Ammon's horn (tissue), 1 donor: ENCODE results near the gene TBATA.

Experiments
- DNase-seq: peaks from one replicate; pipeline ENCODE4 v3.0.0-alpha.2; 2016; ENCODE audit warnings: low spot score

Gene TBATA

DNA sequence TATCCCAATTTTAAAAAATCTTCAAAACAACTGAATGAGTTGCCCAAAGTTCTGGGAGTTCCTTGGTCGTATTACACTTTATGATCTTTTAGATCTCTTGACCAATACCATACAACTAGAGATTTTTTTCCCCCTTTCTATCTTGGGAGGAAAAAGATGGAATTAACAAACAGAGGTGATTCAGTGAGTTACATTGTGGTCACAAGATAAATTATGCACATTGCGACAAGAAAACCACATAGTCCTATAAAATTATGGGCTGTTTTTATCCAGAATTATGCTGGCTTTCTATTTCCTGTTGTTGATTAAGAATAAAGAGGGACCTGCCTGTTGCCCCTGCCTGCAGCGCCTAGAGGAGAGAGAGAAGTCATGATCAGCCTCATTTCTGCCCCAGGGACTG is 22.4 kb upstream of the TBATA start:
- DNase-seq = no peak

- DNase-seq = no peak
Measured at GRCh38 chr10:70806841-70807240, 21.7 kb upstream of the TBATA start.

DNA sequence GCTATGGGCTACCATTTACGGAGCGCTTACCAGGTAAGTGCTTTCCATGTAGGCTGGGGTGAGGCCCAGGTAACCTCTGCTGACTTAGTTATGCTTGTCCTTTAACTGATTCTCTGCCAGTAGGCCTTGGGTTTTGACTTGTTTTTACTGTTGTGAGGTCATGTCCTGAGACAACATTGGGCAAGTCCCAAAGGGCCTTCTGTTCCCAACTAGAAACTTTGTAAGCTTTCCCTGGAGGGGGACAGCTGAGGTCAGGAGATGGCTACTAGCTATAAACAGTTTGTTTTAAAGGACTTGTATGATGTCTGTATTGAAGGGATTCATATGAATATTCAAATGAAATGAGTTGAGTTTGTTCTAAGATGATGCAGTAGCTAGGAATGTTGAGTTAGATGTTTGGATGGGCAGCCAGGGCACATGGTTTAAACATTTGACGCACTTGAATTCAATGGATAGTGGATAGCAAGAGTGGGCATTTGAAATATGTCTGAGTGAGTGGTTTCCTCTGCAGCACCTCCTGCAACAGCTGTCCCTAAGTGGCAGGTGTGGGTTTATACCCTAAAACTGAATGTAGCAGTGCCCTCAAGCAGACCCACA is 20.5 kb upstream of the TBATA start:
- no peak for DNase-seq

DNA sequence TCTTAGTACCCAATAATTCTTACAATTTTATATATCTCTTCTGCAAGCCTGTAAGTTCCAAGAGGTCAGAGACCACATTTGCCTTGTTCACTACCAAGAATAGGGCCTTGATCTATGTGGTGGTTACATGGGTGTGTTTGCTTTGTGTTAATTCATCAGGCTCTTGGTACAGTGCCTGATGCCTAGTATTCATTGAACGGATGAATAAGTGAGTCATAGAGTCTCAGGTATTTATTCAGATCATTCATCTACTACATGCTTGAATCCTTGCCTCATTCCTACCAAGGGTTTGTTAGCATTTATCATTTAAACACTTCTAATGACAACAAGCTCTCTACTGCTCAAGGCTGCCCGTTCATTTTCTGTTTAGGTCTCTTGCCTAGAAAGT is 19.2 kb upstream of the TBATA start:
- DNase-seq = no peak

DNA sequence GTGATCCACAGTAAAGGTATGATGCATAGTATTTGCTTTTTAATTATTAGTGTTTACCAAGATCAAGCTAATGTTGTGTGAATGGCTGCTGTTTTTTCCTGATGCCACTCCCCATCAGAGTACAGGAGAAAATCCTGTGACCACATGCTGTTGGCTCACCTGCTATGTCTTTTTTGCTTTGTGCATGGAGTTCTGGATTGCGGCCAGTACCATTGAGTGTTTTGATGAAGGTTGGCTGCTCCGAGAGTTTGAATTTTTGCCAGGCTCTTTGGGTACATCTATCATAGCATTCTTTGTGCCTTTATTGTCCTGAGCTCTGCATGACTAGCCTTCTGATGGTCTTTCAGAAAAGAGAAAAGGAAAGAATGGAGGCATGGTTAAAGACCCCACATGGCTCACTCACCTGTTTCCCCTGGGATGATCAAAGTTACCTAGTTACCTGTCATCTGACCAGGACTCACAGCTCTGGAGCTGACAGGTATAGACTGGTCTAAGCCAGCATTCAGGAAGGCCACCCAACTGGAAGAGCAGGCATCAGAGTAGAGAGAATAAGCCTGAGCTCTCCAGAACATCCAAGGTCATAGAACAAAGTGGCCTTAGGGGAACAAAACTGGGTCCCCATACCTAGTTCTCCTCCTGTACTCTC is 18.7 kb upstream of the TBATA start:
- no peak for DNase-seq

DNA sequence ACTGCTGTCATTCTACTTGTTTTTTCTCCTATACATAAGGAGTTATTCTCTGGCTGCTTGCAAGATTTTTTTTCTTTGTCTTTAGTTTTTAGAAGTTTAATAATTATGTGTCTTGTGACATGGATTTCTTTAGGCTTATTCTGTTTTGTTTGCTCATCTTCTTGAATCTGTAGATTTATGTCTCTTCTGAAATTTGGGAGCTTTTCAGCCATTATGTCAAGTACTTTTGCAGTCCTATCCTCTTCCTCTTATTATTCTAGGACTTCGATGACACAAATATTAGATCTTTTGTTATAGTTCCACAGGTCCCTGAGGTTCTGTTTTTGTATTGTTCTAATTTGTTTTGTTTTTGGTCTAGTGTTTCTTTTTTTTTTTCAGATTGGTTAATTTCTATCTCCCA is 16.7 kb upstream of the TBATA start:
- DNase-seq = no peak

GRCh38 chr10:70799124-70799523 is 13.9 kb upstream of the TBATA start:
- DNase-seq = no peak

GRCh38 chr10:70797840-70798239 is 12.7 kb upstream of the TBATA start:
- DNase-seq = no peak

- DNase-seq = no peak
Measured at GRCh38 chr10:70795613-70796012, 10.4 kb upstream of the TBATA start.

DNA sequence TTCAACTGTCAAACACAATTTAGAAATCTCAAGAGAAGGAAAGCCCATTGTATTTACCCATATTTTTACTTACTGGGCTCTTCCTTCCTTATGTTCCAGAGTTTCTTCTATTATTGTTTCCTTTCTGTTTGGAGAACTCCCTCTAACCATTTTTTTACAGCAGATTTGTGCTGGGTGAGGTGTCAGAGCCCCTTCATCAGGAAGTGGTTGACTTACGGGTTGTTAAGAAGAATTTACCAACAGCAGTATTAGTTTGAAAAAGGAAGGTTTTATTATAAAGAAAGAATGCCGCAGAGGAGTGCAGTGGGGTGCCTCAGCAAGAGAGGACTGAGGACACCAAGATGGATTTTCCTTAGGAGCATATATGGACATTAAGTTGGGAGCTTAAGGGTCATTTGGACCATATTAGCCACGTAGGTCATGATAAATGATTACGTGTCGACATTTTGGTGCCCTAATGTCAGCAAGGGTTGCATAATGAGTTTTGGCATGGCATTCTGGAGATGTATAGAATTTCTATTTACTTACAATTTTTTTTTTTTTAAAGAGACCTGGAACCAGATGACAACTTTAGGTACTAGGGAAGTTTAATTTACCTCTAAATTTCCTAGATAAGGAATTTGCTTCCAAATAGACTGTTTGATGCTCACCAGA is 6.3 kb upstream of the TBATA start:
- no peak for DNase-seq

DNA sequence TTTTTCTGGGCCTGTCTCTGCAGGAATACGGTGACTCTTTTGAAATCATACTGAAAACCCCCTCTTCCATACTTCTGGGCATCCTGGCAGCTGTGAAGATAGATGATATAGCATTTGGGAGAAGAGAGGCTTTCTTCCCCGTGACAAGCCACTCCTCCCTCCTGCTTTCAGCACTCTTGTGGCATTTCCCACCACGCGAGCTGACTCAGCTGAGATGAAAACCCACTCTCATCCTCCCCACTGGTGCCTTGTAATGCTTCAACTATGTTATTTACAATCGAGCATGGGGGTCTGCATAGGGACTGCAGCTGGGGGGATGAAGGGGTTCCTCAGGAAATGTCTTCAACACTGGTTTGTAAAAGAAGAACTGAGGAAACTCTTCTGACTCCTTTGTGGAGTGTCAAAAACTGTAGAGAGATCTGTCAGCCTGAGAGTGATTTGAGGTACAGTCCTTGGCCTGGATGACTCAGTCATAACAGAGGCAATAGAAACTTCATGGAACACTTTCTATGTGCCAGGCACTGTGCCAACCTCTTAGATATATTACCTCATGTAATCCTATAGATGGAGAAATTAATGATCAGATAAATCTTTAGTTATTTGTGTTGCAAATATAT is 1.7 kb upstream of the TBATA start:
- DNase-seq = no peak

GRCh38 chr10:70784471-70784870 is 706 bp downstream of the TBATA start:
- DNase-seq = no peak

DNA sequence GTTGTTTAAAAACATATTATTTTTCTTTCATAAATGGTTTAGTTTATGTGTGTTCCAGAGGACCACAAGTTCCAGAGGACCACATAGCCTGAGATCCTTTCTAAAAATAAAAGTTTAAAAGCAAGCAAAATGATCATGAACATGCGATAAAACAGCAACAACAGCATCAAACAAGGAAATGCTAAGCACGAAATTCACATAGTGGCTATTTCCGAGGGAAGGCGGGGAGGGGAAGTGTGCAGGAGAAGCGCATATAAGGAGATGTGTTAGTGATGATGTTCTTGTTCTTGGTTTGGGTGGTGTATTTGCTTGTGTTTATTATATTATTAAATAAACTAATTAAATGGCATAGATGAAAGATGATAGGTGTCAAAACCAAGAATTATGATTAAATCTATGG is 1.2 kb downstream of the TBATA start:
- DNase-seq = no peak

DNA sequence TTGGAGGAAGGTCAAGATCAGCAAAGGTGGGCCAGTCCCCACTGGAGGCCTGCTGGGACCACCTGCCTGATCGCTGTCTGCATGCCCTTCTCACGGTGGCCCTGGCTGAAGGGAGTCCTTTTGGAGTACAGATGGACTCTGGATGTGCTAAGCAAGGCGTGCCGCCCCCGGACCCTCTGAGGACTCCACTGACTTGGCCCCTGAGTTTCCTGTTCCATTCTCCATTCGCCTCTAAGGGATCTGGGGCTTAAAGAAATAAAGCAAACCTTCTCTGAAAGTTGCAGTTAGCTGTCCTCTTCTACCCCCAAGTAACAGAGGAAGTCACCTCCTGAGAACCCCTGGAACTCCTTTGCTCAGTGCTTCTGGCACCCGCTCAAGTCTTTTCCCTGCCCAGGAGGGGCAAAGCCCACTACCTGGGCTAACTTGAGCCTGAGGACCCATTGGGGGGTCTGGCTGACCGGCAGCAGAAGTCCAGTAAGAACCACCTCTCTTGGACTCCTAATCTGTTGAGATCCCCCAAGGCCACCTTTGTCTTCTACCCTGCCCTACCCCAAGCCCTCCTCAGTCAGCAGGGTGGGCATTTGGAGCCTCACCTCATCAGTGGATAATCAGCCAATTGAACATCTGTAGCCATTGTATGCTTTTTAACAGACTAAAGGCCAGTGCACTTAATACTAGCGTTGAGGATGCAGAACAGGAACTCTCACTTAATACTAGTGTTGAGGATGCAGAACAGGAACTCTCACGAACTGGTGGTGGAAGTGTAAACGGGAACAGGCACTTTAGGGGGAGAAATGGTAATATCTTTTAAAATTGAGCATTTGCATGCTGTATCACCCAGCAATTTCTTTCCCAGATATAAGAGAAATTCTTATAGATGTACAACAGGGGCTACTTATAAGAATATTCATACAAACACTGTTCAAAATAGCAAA is 2.2 kb downstream of the TBATA start:
- DNase-seq = no peak

- DNase-seq = no peak
Measured at GRCh38 chr10:70782086-70782745, 3.0 kb downstream of the TBATA start.

DNA sequence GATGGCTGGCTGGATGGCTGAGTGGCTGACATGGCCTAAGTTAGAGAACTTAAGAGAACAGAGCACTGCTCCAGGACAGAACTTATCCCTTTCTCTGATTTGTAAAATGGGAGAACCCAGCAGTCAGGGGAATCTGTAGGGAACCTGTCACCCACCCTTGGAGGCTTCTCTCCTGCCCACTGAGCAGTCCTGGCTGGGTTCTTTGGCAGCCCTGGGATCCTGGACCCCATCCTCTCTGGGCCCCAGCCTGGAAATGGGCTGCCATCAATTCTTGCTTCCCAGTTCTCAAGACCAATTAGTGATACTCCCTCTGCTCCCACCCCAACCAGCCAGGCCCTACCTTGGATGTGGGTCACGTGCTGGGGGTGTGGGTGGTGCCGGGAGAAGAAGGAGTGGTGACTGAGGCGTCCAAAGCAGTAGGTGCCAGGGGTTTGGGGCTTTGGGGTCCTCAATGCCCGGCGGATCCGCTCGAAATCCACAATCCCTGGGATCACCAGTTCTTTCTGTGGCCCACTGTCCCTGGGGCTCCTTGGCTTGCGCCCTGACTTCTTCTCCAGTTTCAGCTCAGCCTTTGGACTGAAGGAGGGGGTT is 3.6 kb downstream of the TBATA start:
- no peak for DNase-seq

GRCh38 chr10:70780772-70781171 is 4.4 kb downstream of the TBATA start:
- no peak for DNase-seq

GRCh38 chr10:70780370-70780760 is 4.8 kb downstream of the TBATA start:
- no peak for DNase-seq

DNA sequence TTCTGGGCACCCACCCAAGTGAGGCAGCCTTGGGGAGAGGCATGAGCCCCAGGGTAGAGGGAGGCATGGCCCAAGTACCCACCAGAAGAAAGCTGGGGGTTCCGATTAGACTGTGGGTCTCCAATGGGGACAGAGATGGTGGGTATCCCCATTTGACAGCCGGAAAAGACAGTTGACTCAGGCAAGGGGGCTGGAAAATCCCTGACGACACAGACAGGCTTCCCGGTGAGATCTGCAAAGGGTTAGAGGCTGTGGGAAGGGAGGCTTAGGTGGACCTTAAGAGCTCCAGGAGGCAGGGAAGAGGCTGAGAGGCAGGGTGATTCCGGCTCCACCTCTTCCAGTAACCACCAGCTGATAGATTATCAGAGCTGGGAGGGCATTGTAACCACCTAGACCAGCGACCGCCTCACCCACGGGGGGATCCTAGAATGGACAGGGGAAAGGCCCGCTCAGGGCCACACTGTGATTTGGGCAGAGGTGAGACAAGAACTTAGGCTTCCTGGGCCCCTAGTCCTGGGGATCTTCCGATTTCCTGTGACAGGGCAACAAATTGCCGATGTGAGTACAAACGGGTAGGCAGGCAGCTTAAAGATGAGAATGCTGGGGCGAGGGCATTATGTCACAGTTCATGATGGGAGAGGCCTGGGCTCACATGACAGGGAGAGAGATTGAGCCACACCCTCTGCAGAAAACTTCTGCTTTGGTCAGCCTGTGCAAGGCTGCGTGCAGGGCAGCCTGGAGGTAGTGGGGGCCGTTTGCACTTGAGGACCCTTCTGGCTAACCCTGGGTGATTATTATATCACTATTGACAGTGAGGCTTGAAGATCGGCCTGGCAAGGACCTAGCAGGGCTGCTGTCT is 5.4 kb downstream of the TBATA start:
- DNase-seq = no peak

DNA sequence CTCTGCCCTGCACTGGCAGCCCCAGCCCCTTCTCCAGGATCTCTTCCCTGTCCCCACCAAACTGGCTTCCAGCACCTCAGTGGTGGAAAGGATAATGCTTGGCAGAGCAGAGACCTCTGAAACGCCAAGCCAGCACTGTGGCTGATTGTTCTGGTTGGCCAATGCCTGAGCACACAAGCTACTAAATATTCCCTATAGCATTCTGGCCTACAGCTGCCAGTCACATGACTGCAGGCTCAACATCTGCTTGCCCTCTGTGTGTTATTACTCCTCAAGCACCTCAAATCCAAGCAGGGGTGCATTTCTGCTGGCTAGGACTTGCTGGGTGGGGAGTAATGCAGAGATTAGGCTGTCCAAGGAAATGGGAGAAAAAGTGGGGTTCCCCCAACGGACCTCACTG is 6.1 kb downstream of the TBATA start:
- DNase-seq = peak; percentile 74
